HG03280 (cell line): ENCODE results near the gene TP53BP1.
"Not testable (repeated sequence)": the region's sequence is repeated elsewhere in the genome, so short reads cannot be mapped to it uniquely, and the experiment has no call there.

Source experiments
- ATAC-seq: cut with Tn5 transposase; IDR thresholded peaks from one replicate; pipeline ENCODE4 v1.9.1; 2021; ENCODE audit warnings: mild to moderate bottlenecking, moderate library complexity; ENCODE audit not compliant: unreplicated experiment

Gene TP53BP1

DNA sequence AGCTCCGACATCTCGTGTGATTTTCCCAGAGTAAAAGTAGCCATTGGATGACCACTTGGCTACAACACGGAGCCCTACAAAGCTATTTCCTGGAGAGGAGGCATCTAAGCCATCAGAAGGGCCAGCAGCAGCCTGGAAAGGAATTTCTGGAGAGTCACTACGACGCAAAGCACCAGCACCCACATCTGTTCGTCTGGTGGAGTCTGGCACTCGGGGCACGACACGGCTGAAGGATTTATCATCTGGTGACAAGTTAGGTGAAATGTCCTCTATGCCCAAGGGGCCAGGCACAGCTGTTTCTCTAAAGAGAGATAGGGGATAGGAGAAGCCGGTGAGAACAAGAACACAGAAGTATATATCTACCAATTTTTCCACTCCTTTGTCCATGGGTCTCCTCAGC lies 72.5 kb downstream of the TP53BP1 start:
- ATAC-seq, result no peak

DNA sequence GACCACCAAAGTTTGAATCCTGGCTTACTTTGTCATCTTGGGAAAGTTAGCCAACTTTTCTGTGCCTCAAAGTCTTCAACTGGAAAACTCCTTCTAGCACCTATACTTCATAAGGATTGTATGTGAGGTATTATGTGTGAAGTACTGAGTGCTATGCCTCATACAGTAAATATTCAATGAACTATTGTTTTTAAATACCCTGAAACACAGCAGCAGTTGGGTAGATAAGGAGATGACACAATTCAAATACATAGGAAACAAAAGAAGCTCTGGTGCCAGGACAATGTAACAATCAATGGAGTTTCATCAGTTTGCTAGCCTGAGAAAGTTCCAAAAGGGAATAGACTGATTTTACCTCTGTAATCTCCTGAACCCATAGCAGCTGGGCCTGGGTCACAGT lies 78.8 kb downstream of the TP53BP1 start:
- ATAC-seq, result no peak

DNA sequence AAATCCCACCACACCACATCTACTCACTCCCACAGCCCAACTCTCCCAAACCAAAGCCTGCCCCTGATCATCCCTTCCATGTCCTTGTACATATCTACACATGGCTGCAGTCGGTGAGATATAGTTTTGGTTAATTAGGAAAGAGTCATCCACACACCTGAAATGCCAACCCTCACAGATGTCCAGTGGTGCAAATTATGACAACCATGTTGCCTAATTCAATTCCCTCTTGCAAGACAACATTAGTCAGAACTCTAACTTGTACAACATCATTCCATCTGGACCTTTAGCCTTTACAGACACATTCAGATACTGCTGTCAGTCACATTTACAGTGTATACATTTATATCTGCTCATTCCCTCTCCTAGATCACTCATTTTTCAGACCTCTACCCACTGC lies 80.9 kb downstream of the TP53BP1 start:
- ATAC-seq, result no peak

DNA sequence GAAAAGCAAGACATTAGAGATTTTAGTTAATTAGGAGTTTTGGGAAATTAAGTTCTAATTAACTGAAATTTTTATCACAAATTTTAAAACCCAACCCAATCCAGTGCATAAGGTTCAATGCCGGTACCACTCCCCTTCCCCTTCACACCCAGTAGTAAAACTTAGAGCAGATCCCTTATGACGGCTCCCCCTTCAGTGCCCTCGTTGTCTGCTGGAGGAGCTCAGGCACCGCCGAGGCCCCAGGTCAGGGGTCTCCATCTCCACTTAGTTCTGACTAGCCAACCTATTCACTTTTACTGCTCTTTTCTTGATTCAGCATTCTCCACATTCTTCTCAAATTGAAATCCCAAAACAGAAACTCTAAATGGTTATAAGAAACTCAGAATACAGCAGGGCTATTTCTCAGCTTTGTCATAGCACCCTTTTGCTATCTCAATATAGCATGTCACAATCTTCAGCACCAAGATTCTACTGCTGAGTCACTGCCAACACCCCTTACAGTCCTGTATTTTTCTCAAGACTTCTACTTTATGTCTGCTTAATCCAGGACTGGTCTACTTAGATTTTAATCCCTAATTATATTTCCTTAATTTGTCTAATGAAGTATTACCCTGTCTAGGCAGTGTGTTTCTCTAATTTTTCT lies 82.3 kb downstream of the TP53BP1 start:
- no peak for ATAC-seq

DNA sequence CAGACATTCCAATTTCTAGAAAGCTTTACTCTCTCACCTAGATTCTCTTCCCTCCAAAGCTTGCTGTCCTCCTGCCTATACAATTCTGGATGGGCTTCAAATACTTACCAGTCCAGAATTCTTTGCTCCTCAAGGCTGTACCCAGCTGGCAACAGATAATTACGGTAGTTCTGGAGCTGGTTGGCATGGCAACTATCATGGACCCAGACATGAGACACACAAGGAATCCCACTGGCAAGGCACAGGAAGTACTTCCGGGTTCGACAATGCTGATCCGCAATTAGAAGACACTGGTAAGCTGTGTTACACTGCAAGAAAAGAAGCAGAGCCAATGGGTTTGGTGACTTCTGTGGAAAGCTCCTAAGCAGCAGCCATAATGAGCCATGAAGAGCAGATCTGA lies 84.2 kb downstream of the TP53BP1 start:
- ATAC-seq, result no peak

DNA sequence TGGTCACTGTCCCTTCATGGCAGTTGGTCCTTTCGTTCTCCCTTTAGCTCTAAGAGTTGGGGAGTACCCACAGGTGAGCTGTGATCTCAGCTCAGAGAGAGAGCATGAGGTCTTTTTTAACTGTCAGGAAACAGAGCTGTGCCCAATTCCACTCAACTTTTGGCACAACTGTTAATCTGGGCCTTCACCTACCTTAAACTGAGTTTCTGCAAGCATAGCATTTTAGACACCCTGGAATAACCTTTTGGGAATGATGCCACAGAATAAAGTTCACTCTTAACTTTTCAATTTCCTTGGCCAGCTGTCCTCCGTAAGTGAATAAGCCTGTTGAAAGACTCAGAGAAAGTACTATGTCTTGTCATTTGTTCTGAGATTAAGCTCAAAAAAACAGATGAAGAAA lies 86.1 kb downstream of the TP53BP1 start:
- ATAC-seq, result no peak

DNA sequence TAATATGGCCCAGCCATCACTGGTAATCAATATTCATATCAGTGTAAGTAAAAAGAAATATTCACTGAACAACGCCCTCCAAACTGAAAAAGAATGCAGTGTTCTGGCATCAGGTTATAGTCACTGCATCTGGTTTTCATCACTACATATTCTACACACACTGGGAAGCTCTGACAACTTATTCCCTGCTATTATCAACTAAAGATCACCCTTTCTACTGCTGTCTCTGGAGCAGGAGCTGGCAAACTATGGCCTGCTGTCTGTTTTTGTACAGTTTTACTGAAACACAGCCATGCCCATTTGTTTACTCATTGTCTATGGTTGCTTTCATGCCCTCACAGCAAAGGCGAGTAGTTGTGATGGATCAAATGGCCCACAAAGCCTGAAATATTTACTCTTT lies 86.8 kb downstream of the TP53BP1 start:
- ATAC-seq, result no peak

DNA sequence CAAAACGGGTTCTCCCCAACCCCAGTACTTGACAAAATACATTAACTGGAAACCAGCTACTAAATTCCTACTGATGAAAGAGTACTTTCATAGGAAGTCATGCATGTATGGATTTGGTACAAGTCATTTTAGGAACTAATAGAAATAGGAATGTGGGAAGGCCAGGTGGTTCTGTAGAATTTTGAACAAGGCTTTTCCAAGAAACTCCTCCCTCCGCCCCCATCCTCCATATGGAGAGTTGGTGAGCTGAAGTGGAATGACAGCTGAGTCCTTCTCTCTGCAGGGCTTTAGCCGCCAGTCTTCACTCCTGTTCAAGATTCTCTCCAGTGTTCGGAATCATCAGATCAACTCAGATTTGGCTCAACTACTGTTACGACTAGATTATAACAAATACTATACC lies 88.8 kb downstream of the TP53BP1 start:
- ATAC-seq, result no peak

DNA sequence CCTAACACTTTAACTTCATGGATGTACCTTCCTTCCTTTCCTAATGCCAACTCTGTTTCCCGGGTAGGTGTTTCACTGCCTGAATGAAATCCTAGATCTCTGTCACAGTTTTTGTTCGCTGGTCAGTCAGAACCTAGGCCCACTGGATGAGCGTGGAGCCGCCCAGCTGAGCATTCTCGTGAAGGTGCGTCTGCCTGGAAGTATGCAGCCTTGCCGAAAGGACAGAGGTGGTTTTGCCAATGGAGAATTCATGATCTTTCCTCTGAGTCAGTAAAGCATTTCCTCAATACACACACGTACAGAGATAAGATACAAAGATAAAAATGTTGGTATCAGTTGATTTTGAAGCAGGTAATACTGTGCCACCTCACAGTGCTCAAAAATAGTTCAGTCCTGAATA lies 89.3 kb downstream of the TP53BP1 start:
- ATAC-seq, result no peak

DNA sequence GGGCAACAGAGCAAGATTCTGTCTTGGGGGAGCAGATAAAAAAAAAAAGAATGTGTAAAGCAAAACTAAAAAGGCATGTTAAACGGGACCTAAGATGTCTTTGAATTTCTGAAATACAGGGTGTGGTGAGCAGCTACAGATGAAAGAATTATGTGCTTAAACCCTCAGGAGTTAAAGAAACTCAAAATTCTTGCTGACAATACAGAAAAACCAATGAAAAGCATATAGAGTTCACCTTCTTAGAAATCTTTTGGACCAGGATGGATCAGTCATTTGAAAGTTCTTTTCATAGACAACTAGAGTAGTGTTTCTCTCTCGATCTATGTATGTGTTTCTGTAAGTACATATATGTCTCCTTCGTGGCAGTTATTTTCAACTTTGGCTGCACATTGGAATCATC lies 90.7 kb downstream of the TP53BP1 start:
- ATAC-seq, result no peak

DNA sequence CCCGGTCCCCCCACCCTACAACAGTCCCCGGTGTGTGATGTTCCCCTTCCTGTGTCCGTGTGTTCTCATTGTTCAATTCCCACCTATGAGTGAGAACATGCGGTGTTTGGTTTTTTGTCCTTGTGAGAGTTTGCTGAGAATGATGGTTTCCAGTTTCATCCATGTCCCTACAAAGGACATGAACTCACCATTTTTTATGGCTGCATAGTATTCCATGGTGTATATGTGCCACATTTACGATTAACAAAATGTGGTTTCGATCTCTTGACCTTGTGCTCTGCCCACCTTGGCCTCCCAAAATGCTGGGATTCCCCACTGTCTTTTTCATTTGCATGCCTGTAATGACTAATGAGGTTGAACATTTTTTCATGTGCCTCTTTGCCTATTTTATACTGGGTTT lies 99.4 kb downstream of the TP53BP1 start:
- ATAC-seq, result not testable (repeated sequence)

DNA sequence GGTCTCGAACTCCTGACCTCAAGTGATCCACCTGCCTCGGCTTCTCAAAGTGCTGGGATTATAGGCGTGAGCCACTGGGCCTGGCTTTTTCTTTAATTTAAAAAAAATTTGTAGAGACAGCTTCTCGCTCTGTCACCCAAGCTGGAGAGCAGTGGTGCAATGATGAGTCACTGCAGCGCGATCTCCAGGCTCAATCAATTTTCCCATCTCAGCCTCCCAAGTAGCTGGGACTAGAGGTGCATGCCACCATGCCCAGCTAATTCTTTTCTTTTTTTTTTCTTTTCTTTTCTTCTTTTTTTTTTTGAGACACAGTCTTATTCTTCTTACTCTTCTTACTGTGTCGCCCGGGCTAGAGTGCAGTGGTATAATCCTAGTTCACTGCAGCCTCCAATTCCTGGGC lies 102.2 kb downstream of the TP53BP1 start:
- ATAC-seq, result no peak

DNA sequence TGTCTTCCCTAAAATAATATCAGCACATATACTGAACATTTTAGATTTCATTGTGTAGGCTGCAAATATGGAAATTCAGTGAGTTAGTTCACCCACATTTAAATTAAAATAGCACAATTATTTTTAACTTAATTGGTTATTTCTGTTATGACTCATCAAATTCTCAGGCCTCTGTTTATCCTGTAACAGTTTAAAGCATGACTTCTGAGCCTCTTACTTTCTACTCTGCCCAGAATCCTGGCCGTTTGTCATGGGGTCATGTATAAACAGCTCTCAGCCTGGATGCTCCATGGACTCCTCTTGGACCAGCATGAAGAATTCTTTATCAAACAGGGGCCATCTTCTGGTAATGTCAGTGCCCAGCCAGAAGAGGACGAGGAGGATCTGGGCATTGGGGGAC lies 109.9 kb downstream of the TP53BP1 start:
- no peak for ATAC-seq

DNA sequence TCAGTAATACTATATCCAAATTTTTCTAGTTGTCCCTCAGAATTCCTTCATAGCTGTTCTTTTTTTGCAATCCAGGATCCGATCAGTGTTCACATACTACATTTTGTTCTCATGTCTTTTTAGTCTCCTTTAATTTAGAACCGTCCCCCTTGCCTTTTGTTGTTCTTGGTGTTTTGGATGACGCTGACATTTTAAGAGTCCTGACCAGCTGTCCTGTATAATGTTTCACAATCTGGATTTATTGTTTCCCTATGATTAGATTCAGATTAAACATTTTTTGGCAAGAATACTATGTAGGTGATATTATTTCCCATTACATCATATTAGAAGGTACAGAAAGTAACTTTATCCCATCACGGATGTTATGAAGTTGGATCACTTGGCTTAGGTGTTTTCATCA lies 110.6 kb downstream of the TP53BP1 start:
- ATAC-seq, result no peak

DNA sequence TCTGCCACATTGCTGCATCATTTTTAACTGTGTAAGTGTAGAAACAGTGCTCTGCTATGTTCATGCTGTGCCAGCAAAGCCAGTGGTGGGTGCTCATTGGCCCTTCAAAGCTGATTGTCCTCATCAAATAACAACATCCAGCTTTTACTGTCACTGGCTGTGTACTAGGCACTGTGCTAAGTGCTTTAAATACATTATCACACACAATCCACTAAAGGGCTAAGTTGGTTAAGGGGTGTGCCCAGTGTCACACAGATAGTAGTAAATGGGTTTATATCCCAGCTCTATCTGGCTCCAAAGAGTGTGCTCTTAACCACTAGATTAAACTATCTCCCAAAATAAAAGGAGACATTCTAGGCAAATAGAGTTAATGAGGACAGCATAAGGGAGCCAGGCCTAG lies 114.4 kb downstream of the TP53BP1 start:
- ATAC-seq, result no peak

DNA sequence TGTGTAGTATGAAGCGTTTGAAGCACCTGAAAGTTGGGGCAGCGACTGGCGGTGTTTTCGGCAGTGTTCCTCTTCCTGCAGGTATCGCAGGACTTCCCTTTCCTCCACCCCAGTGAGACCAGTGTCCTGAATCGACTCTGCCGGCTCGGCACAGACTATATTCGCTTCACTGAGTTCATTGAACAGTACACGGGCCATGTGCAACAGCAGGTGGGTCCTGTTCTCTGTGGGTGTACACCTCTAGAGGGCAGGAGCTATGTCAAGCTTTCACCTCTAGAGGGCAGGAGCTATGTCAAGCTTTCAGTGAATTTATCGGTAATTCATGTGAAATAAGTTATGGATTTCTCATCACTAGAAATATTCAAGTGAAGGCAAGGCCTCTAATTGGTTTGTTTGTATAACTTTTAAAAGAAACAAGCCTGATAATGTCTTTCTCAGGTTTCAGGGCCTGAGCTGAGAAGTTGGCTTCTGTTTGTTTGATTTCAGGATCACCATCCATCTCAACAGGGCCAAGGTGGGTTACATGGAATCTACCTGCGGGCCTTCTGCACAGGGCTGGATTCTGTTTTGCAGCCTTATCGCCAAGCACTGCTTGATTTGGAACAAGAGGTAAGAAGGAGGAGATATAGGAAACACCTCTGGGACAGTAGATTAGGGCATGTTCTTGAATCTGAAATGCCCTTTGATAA lies 116.8 kb downstream of the TP53BP1 start:
- peak; percentile 58 for ATAC-seq

DNA sequence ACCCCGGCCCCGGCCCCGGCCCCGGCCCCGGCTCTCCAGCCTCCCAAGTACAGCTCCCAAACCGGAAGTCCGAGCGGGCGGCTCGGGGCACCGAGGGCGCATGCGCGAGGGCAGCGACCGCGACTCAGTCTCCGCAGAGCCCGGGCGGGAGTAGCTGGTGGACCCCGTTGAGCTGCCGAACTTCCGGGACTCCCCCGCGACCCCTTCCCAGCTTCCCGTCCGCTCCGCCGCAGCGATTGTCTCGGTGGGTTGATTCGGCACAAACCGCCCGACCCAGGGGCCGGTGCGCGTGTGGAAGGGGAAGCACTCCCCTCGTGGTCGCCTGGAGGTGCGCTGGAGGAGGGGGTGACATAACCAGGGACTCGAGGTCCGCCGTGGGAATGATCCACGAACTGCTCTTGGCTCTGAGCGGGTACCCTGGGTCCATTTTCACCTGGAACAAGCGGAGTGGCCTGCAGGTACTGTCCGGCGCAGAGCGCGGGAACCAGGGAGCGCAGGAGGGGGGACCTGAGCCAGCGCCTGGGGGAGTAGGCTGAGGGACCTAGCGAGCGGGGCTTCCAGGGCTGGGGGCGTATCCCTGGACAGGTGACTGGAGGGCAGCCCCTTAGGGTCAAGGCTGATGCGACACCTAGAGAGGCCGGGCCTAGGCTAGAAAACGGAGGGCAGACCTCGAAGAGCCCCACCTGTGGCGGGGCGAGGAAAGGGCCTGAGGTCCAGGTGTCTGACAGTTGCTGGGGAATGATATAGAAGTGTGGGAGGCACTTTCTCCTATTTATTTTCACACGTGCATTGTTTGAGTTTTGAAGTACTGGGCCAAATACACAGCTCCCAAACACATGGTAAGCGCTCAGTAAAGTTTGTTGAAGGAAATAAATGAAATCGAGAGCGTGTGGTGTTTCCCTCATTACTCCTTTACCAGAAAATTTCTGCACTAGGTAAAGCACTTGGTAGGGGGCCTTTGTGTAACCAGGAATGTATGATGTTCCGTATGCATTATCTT lies 121.7 kb downstream of the TP53BP1 start, which contains the start of the genes TUBGCP4 and ZSCAN29:
TSS of gene TUBGCP4 (plus strand) at position 127 of the 1,000 bp plus-strand sequence. CDS start at position 381, 254 bp downstream.
TSS of gene ZSCAN29 (minus strand) at position 69 of the 1,000 bp plus-strand sequence. CDS start 1,130 bp downstream, outside the sequence.
- peak; percentile 80 for ATAC-seq

DNA sequence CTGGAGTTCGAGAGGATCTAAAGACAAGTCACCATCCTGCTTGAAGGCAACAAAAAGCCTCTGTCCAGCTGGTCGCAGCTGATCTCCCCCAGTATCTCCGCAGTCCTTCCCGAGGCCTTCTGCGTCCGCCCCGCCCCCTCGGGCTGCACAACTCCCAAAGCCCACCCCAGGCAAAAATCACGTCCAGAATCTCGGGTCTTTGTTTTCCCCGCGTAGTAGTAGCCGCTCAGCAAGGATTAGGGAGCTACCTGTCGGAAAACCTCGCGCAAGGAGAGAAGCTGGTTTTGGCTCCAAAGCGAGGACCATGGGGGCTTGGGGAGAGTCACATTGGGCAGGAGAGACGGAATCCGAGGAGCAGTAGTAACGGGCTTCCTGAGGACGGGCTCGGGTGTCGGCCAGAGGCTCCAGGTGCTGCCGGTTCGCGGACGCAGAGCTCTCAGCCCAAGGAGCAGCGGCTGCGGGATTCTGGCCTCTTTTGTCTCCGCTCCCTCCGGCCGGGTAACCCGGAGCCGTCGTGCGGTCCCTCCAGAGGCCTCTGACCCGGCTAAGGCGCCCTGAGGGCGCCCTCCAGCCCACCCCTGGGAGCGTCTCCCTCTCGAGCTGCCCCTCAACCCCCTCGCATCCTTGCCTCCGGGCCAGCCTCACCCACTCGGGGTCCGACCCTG lies 122.5 kb downstream of the TP53BP1 start:
- peak; percentile 36 for ATAC-seq

DNA sequence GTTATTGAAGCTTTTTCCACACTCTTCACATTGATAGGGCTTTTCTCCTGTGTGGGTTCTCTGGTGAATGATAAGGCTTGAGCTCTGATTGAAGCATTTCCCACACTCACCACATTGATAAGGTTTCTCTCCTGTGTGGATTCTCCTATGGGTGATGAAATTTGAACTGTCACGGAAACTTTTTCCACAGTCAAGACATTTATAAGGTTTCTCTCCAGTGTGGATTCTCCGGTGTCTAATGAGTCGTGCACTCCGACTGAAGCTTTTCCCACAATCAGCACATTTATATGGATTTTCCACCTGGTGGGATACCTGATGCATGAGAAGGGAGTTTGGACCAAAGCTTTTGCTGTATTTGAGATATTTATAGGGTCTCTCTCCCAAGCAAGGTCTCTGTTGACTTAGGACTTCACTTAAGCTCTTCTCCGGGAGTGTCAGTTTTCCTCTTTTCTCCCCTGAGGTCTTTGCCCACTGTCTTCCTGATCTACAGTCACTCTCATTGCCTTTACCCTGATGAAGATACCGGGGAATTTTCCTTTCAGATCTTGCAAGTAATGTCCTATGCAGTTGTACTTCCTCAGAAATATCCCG lies 131.5 kb downstream of the TP53BP1 start:
- no peak for ATAC-seq

DNA sequence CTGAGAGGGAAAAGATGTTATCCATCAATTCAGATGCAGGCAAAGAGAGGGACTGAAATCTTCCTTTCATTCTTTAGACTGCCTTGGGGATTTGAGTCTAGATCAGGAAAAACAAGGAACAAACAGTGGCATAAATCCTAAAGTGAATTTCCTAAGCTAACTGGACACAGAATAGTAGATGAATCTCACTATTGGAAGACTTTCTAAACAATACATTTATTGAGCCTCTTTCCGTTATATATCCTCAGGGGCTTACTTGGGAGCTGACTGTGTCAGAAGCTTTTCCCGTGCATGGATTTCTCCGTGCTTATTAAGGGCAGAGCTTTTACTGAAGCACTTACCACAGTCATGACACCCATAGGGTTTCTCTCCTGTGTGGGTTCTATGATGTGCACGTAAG lies 132.1 kb downstream of the TP53BP1 start:
- ATAC-seq, result no peak
